Mucosa of rectum (tissue), 2 donors: ENCODE data around the gene BBIP1.

Experiments
- H3K27ac ChIP-seq, 2 donors: one replicate each; pipeline ENCODE4 v1.7.0; 2013; ENCODE audit warnings: inconsistent platforms in 2 of 2, low read depth in 2 of 2, low read length in 2 of 2
- H3K27me3 ChIP-seq, 2 donors: one replicate each; pipeline ENCODE4 v1.7.0; 2013; ENCODE audit warnings: low read length in 2 of 2; ENCODE audit not compliant: control insufficient read depth in 2 of 2, insufficient read depth in 2 of 2
- H3K36me3 ChIP-seq, 2 donors: one replicate each; pipeline ENCODE4 v1.7.0; 2013; ENCODE audit warnings: low read length in 2 of 2; ENCODE audit not compliant: control insufficient read depth in 2 of 2, insufficient read depth in 2 of 2
- H3K4me1 ChIP-seq, 2 donors: one replicate each; pipeline ENCODE4 v1.7.0; 2013; ENCODE audit warnings: low read length in 2 of 2, mild to moderate bottlenecking in 1 of 2; ENCODE audit not compliant: control insufficient read depth in 2 of 2, insufficient read depth in 2 of 2
- H3K4me3 ChIP-seq, 2 donors: one replicate each; pipeline ENCODE4 v1.7.0; 2013; ENCODE audit warnings: low read length in 2 of 2
- H3K9ac ChIP-seq, 2 donors: one replicate each; pipeline ENCODE4 v1.7.0; 2013; ENCODE audit warnings: low read length in 2 of 2, low read depth in 1 of 2, mild to moderate bottlenecking in 1 of 2
- H3K9me3 ChIP-seq, 2 donors: one replicate each; pipeline ENCODE4 v1.7.0; 2013; ENCODE audit warnings: low read length in 2 of 2; ENCODE audit not compliant: control insufficient read depth in 2 of 2
- donor health status: healthy.
- donor health status: Normal muscosa, but diverticular disease.

Gene BBIP1

DNA sequence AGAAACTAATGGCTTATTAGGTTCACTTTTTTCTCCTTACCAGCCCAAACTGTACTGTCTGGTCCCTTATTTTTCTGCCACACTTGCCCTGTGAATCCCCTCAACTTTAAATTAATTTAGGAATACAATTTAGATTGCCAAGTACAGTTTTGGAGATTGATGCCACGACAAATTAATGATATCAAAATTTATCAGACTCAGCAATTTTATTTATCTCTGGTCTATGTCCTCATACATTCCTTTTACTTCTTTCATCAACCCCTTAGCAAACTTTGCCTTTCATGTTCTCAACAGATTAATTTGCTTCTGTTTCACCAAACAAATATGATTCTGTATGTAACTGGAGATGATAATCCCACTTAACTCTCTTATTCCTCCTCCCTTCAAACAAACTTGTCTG lies 38.6 kb upstream of the BBIP1 start:
- no peaks in the 10 kb centered on the region for H3K4me1 ChIP-seq
- no peak overlapping the region for H3K27ac ChIP-seq
- H3K9me3 ChIP-seq = no peaks in the 10 kb centered on the region
- H3K27me3 ChIP-seq = no peaks in the 10 kb centered on the region
- no peak overlapping the region for H3K4me3 ChIP-seq
- no peaks in the 10 kb centered on the region for H3K36me3 ChIP-seq
- no peak overlapping the region for H3K9ac ChIP-seq

DNA sequence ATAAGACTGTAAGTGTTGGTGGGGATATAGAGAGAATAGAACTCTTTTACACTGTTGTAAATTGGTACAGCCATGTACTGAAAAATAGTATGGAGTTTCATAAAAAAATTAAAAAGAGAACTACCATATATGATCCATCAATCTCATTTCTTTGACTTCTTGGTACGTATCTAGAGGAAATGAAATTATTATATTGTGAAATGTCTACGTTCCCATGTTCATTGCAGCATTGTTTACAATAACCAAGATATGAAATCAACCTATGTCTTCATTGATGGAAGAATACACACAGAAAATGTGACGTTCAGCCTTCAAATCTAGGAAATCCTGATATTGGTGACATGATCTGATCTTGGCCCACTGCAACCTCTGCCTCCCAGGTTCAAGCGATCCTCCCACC lies 32.4 kb upstream of the BBIP1 start:
- Histone ChIP-seq H3K27ac (no peak overlapping the region), H3K9me3 (no peaks in the 10 kb centered on the region), H3K27me3 (no peaks in the 10 kb centered on the region), H3K36me3 (peaks cover 0 to 5% of the 10 kb centered on the region in 2 donors), H3K4me3 (no peak overlapping the region), H3K9ac (no peak overlapping the region), H3K4me1 (no peaks in the 10 kb centered on the region)

DNA sequence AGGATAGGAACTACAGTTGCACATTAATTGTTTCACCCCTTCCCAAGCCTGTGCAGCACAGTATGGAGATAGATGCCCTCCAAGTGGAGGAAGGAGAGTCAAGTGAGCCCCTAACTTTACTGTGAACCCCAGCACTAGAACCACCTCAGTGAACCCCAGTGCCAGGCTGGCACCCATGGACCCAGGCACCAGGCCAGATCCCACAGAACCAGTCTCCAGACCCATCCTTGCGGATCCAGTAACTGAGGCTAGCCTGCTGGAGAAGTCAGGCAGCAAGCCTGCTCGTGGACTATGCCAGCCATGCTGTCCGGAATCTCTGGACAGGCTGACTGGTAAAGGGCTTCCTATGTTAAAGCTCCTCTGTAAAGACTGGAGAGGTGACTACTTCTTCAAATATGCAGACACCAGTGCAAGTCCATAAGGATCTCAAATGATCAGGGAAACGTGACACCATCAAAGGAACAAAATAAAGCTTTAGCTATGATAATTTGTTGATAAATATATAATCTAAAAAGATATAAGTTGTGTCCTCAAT lies 28.1 kb upstream of the BBIP1 start:
- Histone ChIP-seq H3K36me3 (peaks cover 1 to 7% of the 10 kb centered on the region in 2 donors), H3K27ac (no peak overlapping the region), H3K9ac (no peak overlapping the region), H3K9me3 (no peaks in the 10 kb centered on the region), H3K4me1 (no peaks in the 10 kb centered on the region), H3K4me3 (no peak overlapping the region), H3K27me3 (no peaks in the 10 kb centered on the region)

GRCh38 chr10:110946496-110946895 lies 27.5 kb upstream of the BBIP1 start:
- H3K36me3 ChIP-seq = peaks cover 1 to 7% of the 10 kb centered on the region in 2 donors
- no peaks in the 10 kb centered on the region for H3K9me3 ChIP-seq
- H3K4me3 ChIP-seq = no peak overlapping the region
- H3K4me1 ChIP-seq = no peaks in the 10 kb centered on the region
- H3K27me3 ChIP-seq = no peaks in the 10 kb centered on the region
- H3K27ac ChIP-seq = no peak overlapping the region
- H3K9ac ChIP-seq = no peak overlapping the region

DNA sequence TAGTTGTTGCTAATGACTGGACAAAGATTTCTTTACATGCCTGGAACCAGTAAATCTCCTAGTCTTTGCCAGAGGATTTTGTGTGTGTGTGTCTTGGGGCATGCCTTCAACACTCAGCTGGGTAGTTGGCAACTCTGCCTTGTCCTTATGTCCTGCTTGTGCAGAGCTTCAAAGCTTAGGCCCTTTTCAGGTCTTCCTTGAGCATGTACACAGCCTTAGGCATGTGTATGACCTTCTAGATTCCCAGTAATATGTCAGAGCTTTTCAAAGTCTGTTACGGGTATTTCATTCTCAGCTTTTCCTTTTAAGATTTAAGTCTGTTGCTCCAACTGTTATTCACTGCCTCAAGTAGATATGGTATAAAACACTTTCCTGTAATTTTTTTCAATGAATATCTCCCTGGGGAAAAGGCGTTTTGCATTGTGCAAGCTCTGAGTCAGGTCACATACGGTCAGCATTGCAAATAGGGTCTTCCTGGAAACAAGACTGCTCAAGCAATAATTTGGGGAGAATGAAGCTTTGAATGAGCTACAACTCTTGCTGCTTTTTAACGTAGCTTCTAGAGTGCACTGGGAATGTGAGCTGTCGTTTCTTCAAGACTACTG lies 25.9 kb upstream of the BBIP1 start:
- no peaks in the 10 kb centered on the region for H3K9me3 ChIP-seq
- H3K9ac ChIP-seq = no peak overlapping the region
- H3K27me3 ChIP-seq = no peaks in the 10 kb centered on the region
- no peaks in the 10 kb centered on the region for H3K4me1 ChIP-seq
- no peak overlapping the region for H3K27ac ChIP-seq
- no peak overlapping the region for H3K4me3 ChIP-seq
- peaks cover 4 to 7% of the 10 kb centered on the region in 2 donors for H3K36me3 ChIP-seq

DNA sequence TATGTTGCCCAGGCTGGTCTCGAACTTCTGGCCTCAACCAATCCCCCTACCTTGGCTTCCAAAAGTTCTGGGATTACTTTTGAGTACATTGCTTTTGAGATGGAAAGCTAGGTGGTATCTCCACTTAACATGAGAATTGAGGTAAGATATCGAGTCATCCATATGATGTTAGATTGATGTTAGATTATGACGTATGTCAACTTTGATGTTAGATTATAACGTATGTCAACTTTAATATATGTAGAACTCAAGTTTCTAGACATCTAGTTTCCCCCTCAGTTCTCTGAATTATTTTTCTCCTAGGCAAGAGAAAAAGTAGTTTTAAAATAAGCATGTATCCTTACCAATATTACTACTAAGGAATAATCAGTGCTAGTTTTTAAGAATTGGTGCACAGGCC lies 20.4 kb upstream of the BBIP1 start:
- H3K27ac ChIP-seq = no peak overlapping the region
- no peak overlapping the region for H3K4me3 ChIP-seq
- no peaks in the 10 kb centered on the region for H3K9me3 ChIP-seq
- no peaks in the 10 kb centered on the region for H3K27me3 ChIP-seq
- H3K4me1 ChIP-seq = no peaks in the 10 kb centered on the region
- no peak overlapping the region for H3K9ac ChIP-seq
- H3K36me3 ChIP-seq = peaks cover 4 to 6% of the 10 kb centered on the region in 2 donors

- H3K27ac ChIP-seq = no peak overlapping the region
- H3K4me1 ChIP-seq = peaks cover 0 to 2% of the 10 kb centered on the region in 2 donors
- peaks cover 3 to 4% of the 10 kb centered on the region in 2 donors for H3K36me3 ChIP-seq
Observed at GRCh38 chr10:110936757-110937156, 17.8 kb upstream of the BBIP1 start.

GRCh38 chr10:110932505-110933180 lies 13.7 kb upstream of the BBIP1 start:
- Histone ChIP-seq H3K36me3 (peaks cover 0 to 3% of the 10 kb centered on the region in 2 donors), H3K27ac (no peak overlapping the region), H3K4me1 (peaks cover 3 to 5% of the 10 kb centered on the region in 2 donors), H3K9ac (no peak overlapping the region), H3K4me3 (no peak overlapping the region), H3K9me3 (no peaks in the 10 kb centered on the region), H3K27me3 (no peaks in the 10 kb centered on the region)

More at GRCh38 chr10:110936757-110937156, 17.8 kb upstream of the BBIP1 start:
- Histone ChIP-seq H3K9ac (no peak overlapping the region), H3K9me3 (no peaks in the 10 kb centered on the region), H3K4me3 (no peak overlapping the region), H3K27me3 (no peaks in the 10 kb centered on the region)

GRCh38 chr10:110931769-110932381 lies 12.9 kb upstream of the BBIP1 start:
- Histone ChIP-seq H3K4me1 (peaks cover 3 to 5% of the 10 kb centered on the region in 2 donors), H3K4me3 (no peak overlapping the region), H3K9me3 (no peaks in the 10 kb centered on the region), H3K36me3 (peaks cover 0 to under 1% of the 10 kb centered on the region in 2 donors), H3K27me3 (no peaks in the 10 kb centered on the region), H3K27ac (no peak overlapping the region), H3K9ac (no peak overlapping the region)

DNA sequence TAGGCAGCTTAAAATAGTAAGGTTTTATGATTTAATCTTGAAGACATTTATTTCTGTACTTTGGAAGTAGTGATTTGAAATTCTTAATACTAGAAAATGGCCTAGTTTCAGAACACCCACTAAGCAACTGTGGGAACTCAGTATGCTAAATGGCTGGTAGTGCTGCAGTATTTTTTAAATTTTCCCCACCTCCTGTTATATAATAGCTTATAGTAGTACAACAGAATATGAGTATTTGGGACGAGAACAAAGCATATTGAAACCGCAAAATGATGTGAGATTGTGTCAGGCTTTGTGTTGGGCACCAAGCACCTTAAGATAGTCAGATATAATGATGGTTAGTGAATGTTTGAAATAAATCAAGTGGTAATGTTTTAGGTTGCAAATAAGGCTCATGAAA lies 8.5 kb upstream of the BBIP1 start:
- Histone ChIP-seq H3K27ac (no peak overlapping the region), H3K4me3 (no peak overlapping the region), H3K27me3 (no peaks in the 10 kb centered on the region), H3K9ac (no peak overlapping the region), H3K36me3 (no peaks in the 10 kb centered on the region), H3K4me1 (peaks cover 12 to 15% of the 10 kb centered on the region in 2 donors), H3K9me3 (no peaks in the 10 kb centered on the region)
